HG02852 (cell line): ENCODE measurements around the gene OVOL3.

Experiments
- ATAC-seq: cut with Tn5 transposase; IDR thresholded peaks from one replicate; pipeline ENCODE4 v1.9.1; 2021; ENCODE audit warnings: mild to moderate bottlenecking, moderate library complexity; ENCODE audit not compliant: unreplicated experiment

OVOL3 gene

GRCh38 chr19:36099166-36099785 is 11.7 kb upstream of the OVOL3 start:
- no peak for ATAC-seq

GRCh38 chr19:36100476-36100875 is 10.5 kb upstream of the OVOL3 start:
- ATAC-seq = no peak

- ATAC-seq = no peak
Observed at GRCh38 chr19:36101550-36102327, 9.2 kb upstream of the OVOL3 start.

DNA sequence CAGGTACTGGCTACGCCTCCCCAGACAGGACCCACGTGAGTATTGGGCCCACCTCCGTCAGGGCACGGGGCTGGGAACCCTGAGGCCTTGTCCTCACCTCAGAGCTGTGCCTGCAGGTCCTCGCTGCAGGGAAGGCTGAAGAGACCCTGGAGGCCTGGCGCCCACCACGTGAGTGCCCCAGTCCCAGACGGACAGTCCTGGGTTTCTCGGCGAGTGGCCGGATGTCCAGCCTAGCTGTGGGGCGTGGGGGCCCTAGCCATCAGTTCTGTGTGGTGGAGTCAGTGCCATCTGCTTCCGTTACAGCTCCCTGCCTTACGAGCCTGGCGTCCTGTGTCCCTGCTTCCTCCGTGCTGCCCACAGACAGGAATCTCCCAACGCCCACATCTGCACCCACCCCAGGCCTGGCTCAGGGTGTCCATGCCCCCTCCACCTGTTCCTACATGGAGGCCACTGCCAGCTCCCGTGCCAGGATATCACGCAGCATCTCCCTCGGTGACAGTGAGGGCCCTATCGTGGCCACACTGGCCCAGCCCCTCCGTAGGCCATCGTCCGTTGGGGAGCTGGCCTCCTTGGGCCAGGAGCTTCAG is 7.8 kb upstream of the OVOL3 start:
- ATAC-seq = no peak

- ATAC-seq = no peak
Observed at GRCh38 chr19:36103842-36104552, 6.9 kb upstream of the OVOL3 start.

- ATAC-seq = no peak
Observed at GRCh38 chr19:36106441-36106840, 4.5 kb upstream of the OVOL3 start.

GRCh38 chr19:36106991-36107390 is 4.0 kb upstream of the OVOL3 start:
- no peak for ATAC-seq

DNA sequence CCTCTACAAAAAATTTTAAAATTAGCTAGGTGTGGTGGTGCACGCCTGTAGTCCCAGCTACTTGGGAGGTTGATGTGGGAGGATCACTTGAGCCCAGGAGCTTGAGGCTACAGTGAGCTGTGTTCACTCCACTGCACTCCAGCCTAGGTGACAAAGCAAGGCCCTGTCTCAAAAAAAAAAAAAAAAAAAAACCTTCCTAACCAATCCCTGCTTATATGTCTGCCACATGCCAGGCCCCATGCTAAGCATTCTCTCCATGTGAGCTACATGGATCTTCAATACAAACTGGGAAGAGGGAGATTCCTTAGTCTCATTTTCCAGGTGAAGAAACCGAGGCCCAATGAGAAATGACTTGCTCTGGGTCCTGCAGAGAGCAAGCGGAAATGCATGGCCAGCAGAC is 2.3 kb upstream of the OVOL3 start:
- ATAC-seq = no peak

DNA sequence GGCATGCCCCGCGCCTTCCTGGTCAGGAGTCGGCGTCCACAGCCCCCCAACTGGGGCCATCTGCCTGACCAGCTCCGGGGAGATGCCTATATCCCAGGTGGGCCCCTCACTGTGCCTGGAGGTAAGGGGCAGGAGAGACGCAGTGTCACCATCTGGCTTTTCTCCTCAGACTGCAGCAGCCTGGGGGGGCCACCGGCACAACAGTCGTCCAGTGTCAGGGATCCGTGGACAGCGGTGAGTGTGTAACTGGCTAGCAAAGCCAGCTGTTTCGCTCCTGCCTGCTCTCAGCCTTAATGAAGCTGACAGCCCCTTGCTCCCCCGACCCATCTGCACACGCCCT is 227 bp downstream of the OVOL3 start:
- no peak for ATAC-seq

GRCh38 chr19:36112678-36113077 is 1.7 kb downstream of the OVOL3 start:
- no peak for ATAC-seq

- ATAC-seq = no peak
Observed at GRCh38 chr19:36113425-36113824, 2.5 kb downstream of the OVOL3 start.

DNA sequence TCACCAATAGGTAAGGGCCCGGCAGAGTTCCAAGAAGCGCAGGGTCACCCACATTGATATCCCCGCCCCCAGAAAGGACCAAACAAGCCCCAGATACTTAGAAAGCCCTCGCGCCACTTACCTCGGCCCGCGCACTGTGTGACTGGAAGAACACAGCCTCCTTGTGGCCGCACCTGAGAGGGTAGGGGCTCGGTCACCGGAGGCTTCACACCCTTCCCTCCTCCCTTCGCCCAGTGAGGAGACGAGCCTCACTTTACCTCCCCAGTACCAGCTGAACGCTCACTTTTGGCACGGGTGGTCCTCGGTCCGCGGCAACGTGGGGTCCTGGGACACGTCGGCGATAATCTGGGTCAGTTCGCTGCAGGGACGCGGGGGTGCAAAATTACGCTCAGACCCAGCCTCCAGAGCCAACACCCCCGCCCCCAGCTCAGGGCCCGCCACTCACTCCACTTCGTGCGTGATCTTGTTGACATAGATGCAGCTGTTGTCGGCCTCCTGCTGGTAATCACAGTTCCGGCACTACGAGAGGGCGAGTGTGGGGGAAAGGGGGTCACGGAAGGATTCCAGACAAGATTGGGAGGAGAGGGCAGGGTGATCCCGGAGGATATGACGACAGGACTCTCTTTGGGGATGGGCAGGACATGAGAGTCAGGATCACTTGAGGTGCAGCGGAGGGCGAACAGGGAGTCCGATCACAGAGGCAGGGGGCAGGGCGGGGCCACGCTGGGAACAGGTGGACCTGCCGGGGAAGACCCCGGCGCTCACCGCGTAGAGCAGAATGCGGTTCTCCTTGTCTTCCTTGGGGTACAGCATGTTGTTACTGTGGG is 3.2 kb downstream of the OVOL3 start:
- peak; percentile 1 for ATAC-seq

- peak; percentile 75 for ATAC-seq
Observed at GRCh38 chr19:36114721-36115452, 3.9 kb downstream of the OVOL3 start, which contains the start of gene POLR2I. Gene POLR2I, minus strand, starts transcription at chr19:36114875. Its CDS starts 19 bp downstream, at chr19:36114856.

DNA sequence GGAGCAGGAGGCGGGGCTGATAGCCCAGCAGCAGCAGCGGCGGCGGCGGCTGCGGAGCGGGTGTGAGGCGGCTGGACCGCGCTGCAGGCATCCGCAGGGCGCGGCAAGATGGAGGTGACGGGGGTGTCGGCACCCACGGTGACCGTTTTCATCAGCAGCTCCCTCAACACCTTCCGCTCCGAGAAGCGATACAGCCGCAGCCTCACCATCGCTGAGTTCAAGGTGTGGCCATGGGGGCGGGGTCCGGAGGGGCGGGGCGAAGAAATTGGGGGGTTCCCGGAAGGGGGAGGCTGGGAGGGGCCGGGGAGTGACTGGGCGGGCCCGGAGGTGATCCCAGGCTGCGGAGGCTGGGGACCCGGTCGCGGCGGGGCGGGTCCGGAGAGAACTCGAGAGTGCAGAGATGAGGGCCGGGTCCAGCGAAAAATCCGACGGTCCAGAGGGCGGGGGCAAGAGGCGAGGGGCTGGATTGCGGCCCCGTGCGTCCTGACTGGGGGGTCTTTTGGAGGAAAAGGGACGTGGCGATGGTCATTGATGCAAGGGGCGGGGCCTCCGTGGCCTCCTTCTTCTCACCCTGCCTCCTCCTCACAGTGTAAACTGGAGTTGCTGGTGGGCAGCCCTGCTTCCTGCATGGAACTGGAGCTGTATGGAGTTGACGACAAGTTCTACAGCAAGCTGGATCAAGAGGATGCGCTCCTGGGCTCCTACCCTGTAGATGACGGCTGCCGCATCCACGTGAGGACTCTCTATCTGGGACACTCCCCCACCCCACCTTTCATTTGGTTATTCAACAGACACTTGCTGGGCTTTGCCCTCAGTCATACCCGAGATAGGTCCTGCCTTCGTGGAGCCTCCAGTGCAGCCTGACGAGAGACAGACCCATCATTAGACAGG is 4.8 kb downstream of the OVOL3 start, which contains the start of gene TBCB:
Gene TBCB, plus strand, starts transcription at position 16 of the 891 bp plus-strand sequence. Its CDS starts 93 bp downstream, at position 109.
- ATAC-seq = no peak

DNA sequence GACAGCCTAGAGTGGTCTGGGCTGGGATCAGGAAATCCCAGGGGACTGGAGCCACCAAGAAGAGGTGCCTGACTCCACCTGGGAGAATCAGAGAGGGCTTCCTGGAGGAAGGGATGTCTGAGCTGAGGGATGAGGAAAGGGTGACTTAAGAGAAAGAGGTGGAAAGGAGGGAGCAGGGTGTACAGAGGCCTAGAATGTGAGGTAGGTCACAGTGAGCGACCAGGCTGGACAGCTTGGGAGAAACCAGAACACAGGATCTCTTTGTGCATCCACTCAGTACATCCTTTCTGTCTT is 5.3 kb downstream of the OVOL3 start:
- ATAC-seq = no peak

GRCh38 chr19:36120092-36120983 is 9.4 kb downstream of the OVOL3 start:
- no peak for ATAC-seq

DNA sequence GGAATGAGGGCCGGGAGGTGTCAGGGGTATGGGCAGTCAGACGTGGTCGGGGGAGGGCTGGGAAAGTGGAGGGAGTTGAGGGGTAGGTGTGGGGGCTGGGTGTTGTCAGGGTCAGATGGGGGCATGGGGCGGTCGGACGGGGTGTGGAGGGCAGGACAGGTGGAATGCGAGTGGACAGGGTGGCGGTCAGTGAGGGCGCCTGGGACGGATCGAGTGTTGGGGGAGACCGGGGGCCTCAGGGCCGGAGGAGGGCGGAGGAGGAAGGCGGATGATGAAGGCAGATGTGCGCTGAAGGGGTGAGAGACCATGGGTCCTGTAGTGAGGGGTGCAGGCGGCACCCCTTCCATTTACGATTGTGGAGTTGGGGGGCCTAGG is 10.0 kb downstream of the OVOL3 start:
- ATAC-seq = no peak

GRCh38 chr19:36121486-36122124 is 10.7 kb downstream of the OVOL3 start:
- ATAC-seq = no peak
